Endothelial cell (in vitro differentiated cells): ENCODE data around the gene TTC29. TPM values are rescaled to one million over a fixed set of nuclear protein-coding genes. Genes with fewer than 3 reads are reported as not detected.

Source experiments
- DNase-seq: peaks from one replicate; pipeline ENCODE4 v3.0.0; 2021; ENCODE audit warnings: low spot score
- H3K27ac Mint-ChIP-seq: one replicate; pipeline ENCODE4 v1.8.0; 2021; ENCODE audit warnings: mixed read lengths, inconsistent platforms; ENCODE audit not compliant: unreplicated experiment
- H3K27me3 Mint-ChIP-seq: one replicate; pipeline ENCODE4 v1.8.0; 2021; ENCODE audit warnings: mild to moderate bottlenecking, moderate library complexity, mixed read lengths, inconsistent platforms; ENCODE audit not compliant: unreplicated experiment
- H3K36me3 Mint-ChIP-seq: one replicate; pipeline ENCODE4 v1.8.0; 2021; ENCODE audit warnings: mild to moderate bottlenecking, low read depth, mixed read lengths, inconsistent platforms; ENCODE audit not compliant: unreplicated experiment
- H3K4me1 Mint-ChIP-seq: one replicate; pipeline ENCODE4 v1.8.0; 2021; ENCODE audit warnings: mild to moderate bottlenecking, mixed read lengths, inconsistent platforms; ENCODE audit not compliant: unreplicated experiment
- H3K4me3 Mint-ChIP-seq: one replicate; pipeline ENCODE4 v1.8.0; 2021; ENCODE audit warnings: mild to moderate bottlenecking, mixed read lengths, inconsistent platforms; ENCODE audit not compliant: unreplicated experiment
- H3K9me3 Mint-ChIP-seq: one replicate; pipeline ENCODE4 v1.8.0; 2021; ENCODE audit warnings: mixed read lengths, inconsistent platforms; ENCODE audit not compliant: unreplicated experiment
- total RNA-seq: library from RNA; stranded (reverse); fragmentation: NEBNext Ultra II Directional; extraction: Animal tissue kit (Norgen Biotek cat#: 25700); gene quantifications from one replicate; pipeline ENCODE4 v1.2.1, GENCODE V29; 2021; ENCODE audit not compliant: unreplicated experiment
- TF ChIP-seq, protein P1 (sequence below): fragments of 200-600 bp; sonication (generic); IDR thresholded peaks from one replicate; pipeline ENCODE4 v1.5.0; 2021; ENCODE audit warnings: antibody characterized with exemption; ENCODE audit not compliant: unreplicated experiment

Gene TTC29
- total RNA-seq, 1 donor from 2014 or later: 52.7 TPM

GRCh38 chr4:146847345-146847744 is 98.3 kb downstream of the TTC29 start:
- Mint-ChIP-seq H3K36me3 (peaks cover 18% of the 10 kb centered on the region), H3K4me1 (no peaks in the 10 kb centered on the region), H3K27ac (no peak overlapping the region), H3K27me3 (peaks cover 1% of the 10 kb centered on the region), H3K4me3 (no peak overlapping the region), H3K9me3 (no peaks in the 10 kb centered on the region)
- TF ChIP-seq, protein P1, sequence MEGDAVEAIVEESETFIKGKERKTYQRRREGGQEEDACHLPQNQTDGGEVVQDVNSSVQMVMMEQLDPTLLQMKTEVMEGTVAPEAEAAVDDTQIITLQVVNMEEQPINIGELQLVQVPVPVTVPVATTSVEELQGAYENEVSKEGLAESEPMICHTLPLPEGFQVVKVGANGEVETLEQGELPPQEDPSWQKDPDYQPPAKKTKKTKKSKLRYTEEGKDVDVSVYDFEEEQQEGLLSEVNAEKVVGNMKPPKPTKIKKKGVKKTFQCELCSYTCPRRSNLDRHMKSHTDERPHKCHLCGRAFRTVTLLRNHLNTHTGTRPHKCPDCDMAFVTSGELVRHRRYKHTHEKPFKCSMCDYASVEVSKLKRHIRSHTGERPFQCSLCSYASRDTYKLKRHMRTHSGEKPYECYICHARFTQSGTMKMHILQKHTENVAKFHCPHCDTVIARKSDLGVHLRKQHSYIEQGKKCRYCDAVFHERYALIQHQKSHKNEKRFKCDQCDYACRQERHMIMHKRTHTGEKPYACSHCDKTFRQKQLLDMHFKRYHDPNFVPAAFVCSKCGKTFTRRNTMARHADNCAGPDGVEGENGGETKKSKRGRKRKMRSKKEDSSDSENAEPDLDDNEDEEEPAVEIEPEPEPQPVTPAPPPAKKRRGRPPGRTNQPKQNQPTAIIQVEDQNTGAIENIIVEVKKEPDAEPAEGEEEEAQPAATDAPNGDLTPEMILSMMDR: no peak
- no peak for DNase-seq

GRCh38 chr4:146846882-146847281 is 98.8 kb downstream of the TTC29 start:
- H3K4me3 Mint-ChIP-seq: no peak overlapping the region
- no peaks in the 10 kb centered on the region for H3K4me1 Mint-ChIP-seq
- no peaks in the 10 kb centered on the region for H3K9me3 Mint-ChIP-seq
- TF ChIP-seq, protein P1: no peak
- H3K36me3 Mint-ChIP-seq: peaks cover 18% of the 10 kb centered on the region
- peaks cover 1% of the 10 kb centered on the region for H3K27me3 Mint-ChIP-seq
- H3K27ac Mint-ChIP-seq: no peak overlapping the region
- no peak for DNase-seq

GRCh38 chr4:146844761-146845160 is 100.9 kb downstream of the TTC29 start:
- TF ChIP-seq, protein P1: no peak
- Mint-ChIP-seq H3K27ac (no peak overlapping the region), H3K27me3 (peaks cover 1% of the 10 kb centered on the region), H3K4me1 (no peaks in the 10 kb centered on the region), H3K4me3 (no peak overlapping the region), H3K36me3 (peaks cover 17% of the 10 kb centered on the region), H3K9me3 (no peaks in the 10 kb centered on the region)
- no peak for DNase-seq

- TF ChIP-seq, protein P1: no peak
- Mint-ChIP-seq H3K27me3 (no peaks in the 10 kb centered on the region), H3K4me1 (no peaks in the 10 kb centered on the region), H3K4me3 (no peak overlapping the region), H3K9me3 (no peaks in the 10 kb centered on the region), H3K36me3 (peaks cover 14% of the 10 kb centered on the region), H3K27ac (no peak overlapping the region)
- DNase-seq: no peak
These were observed 102.8 kb downstream of the TTC29 start for GRCh38 chr4:146842876-146843275.

GRCh38 chr4:146840731-146841130 is 104.9 kb downstream of the TTC29 start:
- TF ChIP-seq, protein P1: no peak
- DNase-seq: no peak

More at GRCh38 chr4:146840731-146841130, 104.9 kb downstream of the TTC29 start:
- Mint-ChIP-seq H3K27me3 (no peaks in the 10 kb centered on the region), H3K27ac (no peak overlapping the region), H3K4me3 (no peak overlapping the region), H3K36me3 (peaks cover 4% of the 10 kb centered on the region), H3K4me1 (no peaks in the 10 kb centered on the region), H3K9me3 (no peaks in the 10 kb centered on the region)
